ENCODE data around the gene BNIP5. TPM values are rescaled to one million over a fixed set of nuclear protein-coding genes. Genes with fewer than 3 reads are reported as not detected.

Gene BNIP5
- total and polyA plus RNA-seq, 2 of the 13 experiments (the other 11 are each of a cell fraction or from before 2014, with no cell fraction given): not detected

GRCh38 chr6:36335465-36336207 lies 1.1 kb downstream of the BNIP5 start (continued):
- TF ChIP-seq ZBTB43 (CRISPR knock-in tag; conservative IDR thresholded peaks at IDR 0.05): 0 out of 2 replicates have a peak, but pooled peaks have one; percentile 0

GRCh38 chr6:36334832-36335459 lies 1.7 kb downstream of the BNIP5 start:
- intact Hi-C loops (cut with micrococcal nuclease; ENCODE audit: unreplicated experiment): loop anchor here (2.0 kb wide), 1 partner anchor 32 kb away; no protein-coding TSS in a partner anchor
- Histone ChIP-seq H3K27ac (ENCODE audit: extremely low read length, insufficient read depth, low read length) (no peak overlapping the region), H3K9me3 (ENCODE audit: low read length) (no peaks in the 10 kb centered on the region), H2AFZ (ENCODE audit: low read length) (peak overlapping the region; percentile 57), H3K4me1 (ENCODE audit: insufficient read depth, low read length) (peaks cover 36% of the 10 kb centered on the region), H3K9ac (ENCODE audit: insufficient read depth, low read depth, low read length) (peak overlapping the region; percentile 26; the same call in 1 of the 2 replicates), H3K27me3 (ENCODE audit: control insufficient read depth in 1 of 2, insufficient read depth in 2 of 2, low read length in 2 of 2) (peaks cover 5 to 51% of the 10 kb centered on the region in 2 experiments), H3K79me2 (ENCODE audit: insufficient read depth, low read length) (no peaks in the 10 kb centered on the region), H4K20me1 (ENCODE audit: insufficient read depth, low read length) (no peaks in the 10 kb centered on the region), H3K36me3 (replicated peaks in 1 of 2; ENCODE audit: control insufficient read depth in 1 of 2, insufficient read depth in 2 of 2, low read length in 2 of 2) (no peaks in the 10 kb centered on the region; a peak in 1 of 5 replicates), H3K4me2 (ENCODE audit: low read depth, low read length) (peak overlapping the region; percentile 78), H3K4me3 (replicated peaks in 1 of 3; ENCODE audit: insufficient read depth in 1 of 3, low read depth in 2 of 3, low read length in 3 of 3) (peak overlapping the region; percentile 0 to 53 (median 0); a peak in 2 of 6 replicates)
- peak; percentile 84 for ATAC-seq
- ChIA-PET CTCF (ENCODE audit: low intra/inter-chr PET ratio, low total read pairs) (no interaction called here), POLR2A (interaction anchor here (1.6 kb wide), 1 partner anchor 14 kb away, joined by 4 read pairs; no protein-coding TSS in a partner anchor)
- 0% methylated on average over 14 of the region's 14 CpGs for WGBS (ENCODE audit: low lambda C conversion rate)
- peak; percentile 87 for FAIRE-seq
- in situ Hi-C loops (cut with HindIII; ENCODE audit: extremely low pct_ligation_motif_present, low pct_unique_long_range_greater_than_20kb): no loop called here
- BruUV-seq (replicated peaks): no TSS peak
- DNase-seq (ENCODE audit: low spot score): peak; percentile 60
- TF ChIP-seq ZNF430 (CRISPR knock-in tag; IDR thresholded peaks at IDR 0.05): no peak
- no peak for TF ChIP-seq DNMT3B (CRISPR knock-in tag; conservative IDR thresholded peaks at IDR 0.05)
- peak; percentile 48 for TF ChIP-seq HNF4A (CRISPR knock-in tag; IDR thresholded peaks at IDR 0.05)
- no peak for TF ChIP-seq ZNF83 (CRISPR knock-in tag; IDR thresholded peaks at IDR 0.05; ENCODE audit: borderline replicate concordance)
- no peak for TF ChIP-seq NCOA5 (CRISPR knock-in tag; IDR thresholded peaks at IDR 0.05)
- TF ChIP-seq ZNF639 (CRISPR knock-in tag; conservative IDR thresholded peaks at IDR 0.05): no peak
- TF ChIP-seq ZNF720 (CRISPR knock-in tag; IDR thresholded peaks at IDR 0.05): no peak
- no peak for TF ChIP-seq ATM (IDR thresholded peaks at IDR 0.05; ENCODE audit: borderline replicate concordance)
- no peak for TF ChIP-seq PCBP1 (IDR thresholded peaks at IDR 0.05; ENCODE audit: borderline replicate concordance, low read depth, low read length)
- TF ChIP-seq HMGXB4 (CRISPR knock-in tag; IDR thresholded peaks at IDR 0.05; ENCODE audit: borderline replicate concordance in 1 of 2, low read depth in 1 of 2): peak in 1 of 2 experiments; percentile 11; a peak in 1 of 4 replicates
- no peak for TF ChIP-seq ZNF616 (CRISPR knock-in tag; IDR thresholded peaks at IDR 0.05; ENCODE audit: low read depth)
- TF ChIP-seq BCL3 (CRISPR knock-in tag; IDR thresholded peaks at IDR 0.05): no peak
- no peak for TF ChIP-seq PAF1 (CRISPR knock-in tag; IDR thresholded peaks at IDR 0.05)

All from HepG2 (cell line).